Neural progenitor cell (in vitro differentiated cells): ENCODE data around the gene HOXC10. TPM values are rescaled to one million over a fixed set of nuclear protein-coding genes. Genes with fewer than 3 reads are reported as not detected.

Experiments used
- DNase-seq: peaks from one replicate; pipeline ENCODE4 v3.0.0-alpha.2; 2016; ENCODE audit warnings: low spot score
- H2AFZ ChIP-seq: fragments of 200-600 bp; sonication (generic); replicated peaks from 2 replicates; pipeline ENCODE4 v1.6.1; 2016; ENCODE audit warnings: antibody characterized with exemption
- H3F3A ChIP-seq: fragments of 200-600 bp; sonication (generic); 2 replicates; pipeline ENCODE4 v1.6.1; 2016; ENCODE audit warnings: antibody characterized with exemption, low read depth
- H3K27ac ChIP-seq: fragments of 200-600 bp; sonication (generic); 2 replicates; pipeline ENCODE4 v1.5.1; 2016; ENCODE audit warnings: mild to moderate bottlenecking
- H3K27me3 ChIP-seq: fragments of 200-600 bp; sonication (generic); 2 replicates; pipeline ENCODE4 v1.6.1; 2016; ENCODE audit warnings: mild to moderate bottlenecking, moderate library complexity
- H3K36me3 ChIP-seq: fragments of 200-600 bp; sonication (generic); 2 replicates; pipeline ENCODE4 v1.5.1; 2016
- H3K4me1 ChIP-seq: fragments of 200-600 bp; sonication (generic); 2 replicates; pipeline ENCODE4 v1.6.1; 2016; ENCODE audit warnings: mixed run types
- H3K4me2 ChIP-seq: fragments of 200-600 bp; sonication (generic); 2 replicates; pipeline ENCODE4 v1.6.1; 2016
- H3K4me3 ChIP-seq: fragments of 200-600 bp; sonication (generic); 2 replicates; pipeline ENCODE4 v1.5.1; 2016
- H3K79me2 ChIP-seq: fragments of 200-600 bp; sonication (generic); 2 replicates; pipeline ENCODE4 v1.6.1; 2016; ENCODE audit warnings: low read depth
- H3K9ac ChIP-seq: fragments of 200-600 bp; sonication (generic); 2 replicates; pipeline ENCODE4 v1.6.1; 2016
- H3K9me3 ChIP-seq: fragments of 200-600 bp; sonication (generic); 2 replicates; pipeline ENCODE4 v1.5.1; 2016; ENCODE audit warnings: low read depth
- H4K20me1 ChIP-seq: fragments of 200-600 bp; sonication (generic); 2 replicates; pipeline ENCODE4 v1.6.1; 2016; ENCODE audit warnings: low read depth
- H3K27ac Mint-ChIP-seq: 3 replicates; pipeline ENCODE4 v1.8.0; 2021; ENCODE audit warnings: mixed read lengths
- H3K27me3 Mint-ChIP-seq: 2 replicates; pipeline ENCODE4 v1.8.0; 2022; ENCODE audit warnings: low read depth, mild to moderate bottlenecking, inconsistent platforms, moderate library complexity, mixed read lengths; ENCODE audit not compliant: insufficient read depth
- H3K36me3 Mint-ChIP-seq: 3 replicates; pipeline ENCODE4 v1.8.0; 2021; ENCODE audit warnings: mixed read lengths
- H3K4me1 Mint-ChIP-seq: 3 replicates; pipeline ENCODE4 v1.8.0; 2021; ENCODE audit warnings: mixed read lengths
- H3K4me3 Mint-ChIP-seq: 3 replicates; pipeline ENCODE4 v1.8.0; 2021; ENCODE audit warnings: mild to moderate bottlenecking, moderate library complexity, mixed read lengths
- H3K9me3 Mint-ChIP-seq: 3 replicates; pipeline ENCODE4 v1.8.0; 2020; ENCODE audit warnings: mixed read lengths
- EZH2 ChIP-seq: fragments of 200-600 bp; sonication (generic); IDR thresholded peaks from 2 replicates; pipeline ENCODE4 v1.6.1; 2017; ENCODE audit warnings: antibody characterized with exemption, mild to moderate bottlenecking, moderate library complexity
- EZH2phosphoT487 ChIP-seq: fragments of 200-600 bp; sonication (generic); IDR thresholded peaks from 2 replicates; pipeline ENCODE4 v1.6.1; 2017; ENCODE audit warnings: antibody characterized with exemption
- total RNA-seq: library from RNA; depleted of rRNA; stranded (reverse); fragments of >200 nt; gene quantifications from 2 replicates; pipeline ENCODE4 v1.2.3, GENCODE V29; 2015; ENCODE audit warnings: low replicate concordance
- TF ChIP-seq, protein P1 (sequence below): fragments of 200-600 bp; sonication (generic); IDR thresholded peaks from 2 replicates; pipeline ENCODE4 v1.5.1; 2017; ENCODE audit warnings: antibody characterized with exemption, mild to moderate bottlenecking

HOXC10 gene
- total RNA-seq, 1 donor from 2014 or later = not detected

DNA sequence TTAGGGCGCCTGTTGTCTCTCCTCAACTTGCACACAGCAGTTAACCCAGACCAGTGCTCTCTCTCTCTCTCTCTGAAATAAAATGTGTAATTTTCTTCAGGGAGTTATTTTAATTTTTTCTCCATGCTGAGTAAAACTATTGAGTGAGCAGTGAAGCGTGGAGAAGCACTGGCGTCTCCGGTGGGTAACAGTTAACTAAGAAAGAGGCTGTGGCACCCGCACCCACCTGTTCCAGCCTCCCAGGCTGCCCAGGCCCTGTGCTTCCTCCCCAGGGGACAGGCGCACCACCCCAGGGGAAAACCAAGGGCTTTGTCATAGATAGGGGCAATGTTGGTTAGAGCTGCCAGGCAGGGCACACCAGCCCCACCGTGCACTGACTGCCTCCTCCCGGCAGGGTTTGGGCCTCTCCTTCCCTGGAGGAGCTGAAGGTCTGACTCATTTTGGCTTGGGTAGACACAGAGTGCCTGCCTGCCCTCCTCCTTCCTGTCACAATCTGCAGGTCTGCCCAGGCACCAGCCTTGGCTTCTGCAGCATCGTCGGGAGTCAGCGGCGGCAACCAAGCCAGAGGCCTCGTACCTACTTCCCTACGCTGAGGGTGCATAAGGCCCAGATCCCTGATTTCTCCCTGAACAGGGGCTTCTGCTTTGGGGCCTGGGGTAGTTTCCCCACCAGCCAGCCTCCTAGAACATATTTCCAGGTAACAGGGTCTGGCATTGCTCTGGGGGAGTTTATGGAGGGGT, 51.8 kb downstream of the HOXC10 start:
- H3K4me2 ChIP-seq = no peak overlapping the region
- H2AFZ ChIP-seq = no peak overlapping the region
- DNase-seq = no peak
- peaks cover 100% of the 10 kb centered on the region for H3K27me3 ChIP-seq
- Mint-ChIP-seq H3K4me1 (no peaks in the 10 kb centered on the region), H3K36me3 (no peaks in the 10 kb centered on the region), H3K4me3 (no peak overlapping the region), H3K27me3 (peaks cover 89% of the 10 kb centered on the region), H3K27ac (no peak overlapping the region), H3K9me3 (peaks cover 15% of the 10 kb centered on the region)
- H3K9me3 ChIP-seq = no peaks in the 10 kb centered on the region
- no peaks in the 10 kb centered on the region for H3F3A ChIP-seq
- no peaks in the 10 kb centered on the region for H3K79me2 ChIP-seq
- H3K36me3 ChIP-seq = no peaks in the 10 kb centered on the region
- H3K9ac ChIP-seq = no peak overlapping the region
- TF ChIP-seq, protein P1, sequence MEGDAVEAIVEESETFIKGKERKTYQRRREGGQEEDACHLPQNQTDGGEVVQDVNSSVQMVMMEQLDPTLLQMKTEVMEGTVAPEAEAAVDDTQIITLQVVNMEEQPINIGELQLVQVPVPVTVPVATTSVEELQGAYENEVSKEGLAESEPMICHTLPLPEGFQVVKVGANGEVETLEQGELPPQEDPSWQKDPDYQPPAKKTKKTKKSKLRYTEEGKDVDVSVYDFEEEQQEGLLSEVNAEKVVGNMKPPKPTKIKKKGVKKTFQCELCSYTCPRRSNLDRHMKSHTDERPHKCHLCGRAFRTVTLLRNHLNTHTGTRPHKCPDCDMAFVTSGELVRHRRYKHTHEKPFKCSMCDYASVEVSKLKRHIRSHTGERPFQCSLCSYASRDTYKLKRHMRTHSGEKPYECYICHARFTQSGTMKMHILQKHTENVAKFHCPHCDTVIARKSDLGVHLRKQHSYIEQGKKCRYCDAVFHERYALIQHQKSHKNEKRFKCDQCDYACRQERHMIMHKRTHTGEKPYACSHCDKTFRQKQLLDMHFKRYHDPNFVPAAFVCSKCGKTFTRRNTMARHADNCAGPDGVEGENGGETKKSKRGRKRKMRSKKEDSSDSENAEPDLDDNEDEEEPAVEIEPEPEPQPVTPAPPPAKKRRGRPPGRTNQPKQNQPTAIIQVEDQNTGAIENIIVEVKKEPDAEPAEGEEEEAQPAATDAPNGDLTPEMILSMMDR = no peak
- TF ChIP-seq EZH2 (peak; percentile 23), EZH2phosphoT487 (peak; percentile 77)
- H3K4me3 ChIP-seq = no peak overlapping the region
- H4K20me1 ChIP-seq = peaks cover 54% of the 10 kb centered on the region
- H3K4me1 ChIP-seq = no peaks in the 10 kb centered on the region
- no peak overlapping the region for H3K27ac ChIP-seq

DNA sequence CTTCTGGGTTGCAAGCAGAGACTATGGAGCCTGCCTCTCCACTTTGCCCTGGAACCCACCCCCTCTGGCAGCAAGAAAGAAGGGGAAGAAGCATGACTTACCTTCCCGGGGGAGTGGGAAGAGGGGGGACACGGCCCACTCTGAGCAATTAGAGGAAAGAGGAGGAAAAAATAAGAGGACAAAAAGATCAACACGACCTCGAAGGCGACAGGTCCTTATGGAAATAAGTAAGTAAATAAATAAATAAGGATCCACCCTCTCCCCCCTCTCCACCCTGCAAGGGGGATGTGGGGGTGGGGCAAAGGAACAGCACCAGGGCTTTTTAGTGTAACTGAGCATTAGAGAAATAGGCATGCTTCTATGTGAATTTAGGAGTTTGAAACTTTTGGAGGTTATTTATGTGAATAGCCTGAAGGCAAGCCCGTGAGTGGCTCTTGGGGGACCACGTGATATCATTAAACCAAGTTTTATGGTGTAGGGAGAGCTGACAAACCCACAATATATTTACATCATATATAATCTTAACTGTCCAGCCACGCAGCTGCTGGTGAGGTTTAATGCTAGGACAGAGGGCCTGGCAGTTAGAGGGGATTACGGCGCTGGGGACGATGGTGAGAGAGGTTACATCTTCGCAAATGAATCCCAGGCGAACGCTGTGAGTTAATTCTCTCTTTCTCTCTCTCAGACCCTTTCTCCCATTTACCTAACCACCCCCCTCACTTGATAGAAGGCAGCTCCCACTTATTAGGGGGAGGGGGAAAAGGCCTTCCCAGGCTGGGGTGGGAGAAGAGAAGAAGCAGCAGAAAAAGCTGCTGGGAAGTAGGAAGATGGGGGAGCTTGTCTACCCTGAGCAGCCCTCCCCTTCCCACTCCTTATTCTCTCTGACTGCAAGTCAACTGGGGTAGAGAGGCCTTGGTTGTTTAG, 52.7 kb downstream of the HOXC10 start:
- Mint-ChIP-seq H3K4me3 (no peak overlapping the region), H3K9me3 (peaks cover 12% of the 10 kb centered on the region), H3K27me3 (peaks cover 89% of the 10 kb centered on the region), H3K4me1 (no peaks in the 10 kb centered on the region), H3K27ac (no peak overlapping the region), H3K36me3 (no peaks in the 10 kb centered on the region)
- Histone ChIP-seq H3F3A (no peaks in the 10 kb centered on the region), H3K4me2 (no peak overlapping the region), H3K4me3 (no peak overlapping the region), H3K27ac (no peak overlapping the region), H3K27me3 (peaks cover 100% of the 10 kb centered on the region), H3K4me1 (no peaks in the 10 kb centered on the region), H3K9me3 (no peaks in the 10 kb centered on the region), H3K36me3 (no peaks in the 10 kb centered on the region), H3K79me2 (no peaks in the 10 kb centered on the region), H2AFZ (no peak overlapping the region), H3K9ac (no peak overlapping the region), H4K20me1 (peaks cover 52% of the 10 kb centered on the region)
- DNase-seq = no peak
- TF ChIP-seq EZH2phosphoT487 (peak; percentile 67), EZH2 (no peak)
- TF ChIP-seq, protein P1 = no peak

DNA sequence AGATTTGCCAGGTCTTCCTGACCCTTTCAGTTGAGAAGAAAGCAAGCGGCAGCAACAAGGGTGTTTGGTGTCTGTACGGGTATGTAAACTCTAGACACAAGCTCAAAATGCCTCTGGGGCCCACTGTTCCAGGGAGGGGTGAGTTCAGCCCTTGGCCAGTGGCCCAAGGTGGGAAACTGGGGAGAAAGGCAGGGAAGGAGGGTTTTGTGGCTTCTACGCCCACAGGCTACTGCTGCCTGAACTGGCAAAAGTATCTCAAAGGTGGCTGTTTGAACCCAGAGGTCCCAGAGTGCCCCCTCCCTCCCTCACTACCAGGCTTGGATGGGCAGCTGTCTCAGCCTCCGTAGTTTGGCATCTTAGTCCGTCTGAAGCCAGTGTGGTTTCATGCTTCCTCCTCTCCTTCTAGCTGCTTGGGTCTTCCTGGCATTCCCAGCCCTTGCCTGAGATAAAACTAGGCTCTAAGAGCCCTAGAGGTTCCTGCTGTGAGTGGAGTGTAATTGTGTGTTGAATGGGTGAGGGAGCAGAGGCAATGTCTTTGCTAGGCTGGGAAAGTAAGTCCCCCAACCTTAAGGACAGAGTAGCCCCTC, 53.4 kb downstream of the HOXC10 start:
- peaks cover 8% of the 10 kb centered on the region for H3K9me3 Mint-ChIP-seq
- H3K4me3 Mint-ChIP-seq = no peak overlapping the region
- H3K27ac Mint-ChIP-seq = no peak overlapping the region
- H3F3A ChIP-seq = no peaks in the 10 kb centered on the region
- H3K36me3 ChIP-seq = no peaks in the 10 kb centered on the region
- H3K27ac ChIP-seq = no peak overlapping the region
- TF ChIP-seq, protein P1 = no peak
- no peak for TF ChIP-seq EZH2
- TF ChIP-seq EZH2phosphoT487 = no peak
- no peaks in the 10 kb centered on the region for H3K9me3 ChIP-seq
- no peak overlapping the region for H3K4me2 ChIP-seq
- H4K20me1 ChIP-seq = peaks cover 45% of the 10 kb centered on the region
- no peaks in the 10 kb centered on the region for H3K36me3 Mint-ChIP-seq
- no peak overlapping the region for H3K9ac ChIP-seq
- H3K4me1 Mint-ChIP-seq = no peaks in the 10 kb centered on the region
- H2AFZ ChIP-seq = no peak overlapping the region
- no peaks in the 10 kb centered on the region for H3K79me2 ChIP-seq
- H3K27me3 ChIP-seq = peaks cover 100% of the 10 kb centered on the region
- H3K4me1 ChIP-seq = no peaks in the 10 kb centered on the region
- peak; percentile 1 for DNase-seq
- no peak overlapping the region for H3K4me3 ChIP-seq
- peaks cover 89% of the 10 kb centered on the region for H3K27me3 Mint-ChIP-seq
